ENCODE data around the gene YIPF2.

YIPF2 gene

GRCh38 chr19:10911579-10912363 lies 16.7 kb downstream of the YIPF2 start:
- CTCF ChIA-PET: interaction anchor here (1.0 kb wide), 1 partner anchor 30 kb away, joined by 3 read pairs; no protein-coding TSS in a partner anchor
- H3K36me3 ChIP-seq (ENCODE audit: control insufficient read depth in 4 of 4, insufficient read depth in 4 of 4, low read length in 3 of 4): peaks cover 7 to 70% (median 42%) of the 10 kb centered on the region in 4 experiments
- WGBS (ENCODE audit: insufficient coverage): 99% methylated on average over 30 of the region's 31 CpGs

GRCh38 chr19:10908380-10908960 lies 20.0 kb downstream of the YIPF2 start:
- CTCF ChIA-PET: no interaction called here
- POLR2A ChIA-PET: no interaction called here
- Histone ChIP-seq H3K36me3 (ENCODE audit: control insufficient read depth in 4 of 4, insufficient read depth in 4 of 4, low read length in 3 of 4) (peaks cover 0 to 43% (median 28%) of the 10 kb centered on the region in 4 experiments), H3K4me3 (ENCODE audit: control insufficient read depth in 1 of 7, extremely low read depth in 1 of 7, insufficient read depth in 4 of 7, low read depth in 2 of 7, low read length in 6 of 7) (no peak overlapping the region), H3K4me1 (ENCODE audit: control extremely low read depth in 1 of 4, control insufficient read depth in 4 of 4, insufficient read depth in 4 of 4, low read length in 3 of 4) (no peaks in the 10 kb centered on the region), H3K27me3 (replicated peaks in 2 of 5; ENCODE audit: control insufficient read depth in 4 of 5, insufficient read depth in 5 of 5, low read length in 4 of 5) (no peaks in the 10 kb centered on the region), H3K27ac (ENCODE audit: insufficient read depth in 1 of 2, low read depth in 1 of 2, low read length in 2 of 2, poor library complexity in 1 of 2, severe bottlenecking in 2 of 2) (no peak overlapping the region), H3K9me3 (ENCODE audit: control extremely low read depth in 1 of 5, control insufficient read depth in 4 of 5, insufficient read depth in 2 of 5, low read depth in 1 of 5, low read length in 4 of 5) (no peaks in the 10 kb centered on the region)
- no peak for DNase-seq
- WGBS (ENCODE audit: insufficient coverage): 99% methylated on average over 17 of the region's 17 CpGs

More at GRCh38 chr19:10911579-10912363, 16.7 kb downstream of the YIPF2 start:
- no peaks in the 10 kb centered on the region for H3K9me3 ChIP-seq (ENCODE audit: control extremely low read depth in 1 of 5, control insufficient read depth in 4 of 5, insufficient read depth in 2 of 5, low read depth in 1 of 5, low read length in 4 of 5)
- H3K4me1 ChIP-seq (ENCODE audit: control extremely low read depth in 1 of 4, control insufficient read depth in 4 of 4, insufficient read depth in 4 of 4, low read length in 3 of 4): no peaks in the 10 kb centered on the region
- no peak for DNase-seq
- no peak overlapping the region for H3K4me3 ChIP-seq (ENCODE audit: control insufficient read depth in 1 of 7, extremely low read depth in 1 of 7, insufficient read depth in 4 of 7, low read depth in 2 of 7, low read length in 6 of 7)
- no peaks in the 10 kb centered on the region for H3K27me3 ChIP-seq (replicated peaks in 2 of 5; ENCODE audit: control insufficient read depth in 4 of 5, insufficient read depth in 5 of 5, low read length in 4 of 5)
- H3K27ac ChIP-seq (ENCODE audit: insufficient read depth in 1 of 2, low read depth in 1 of 2, low read length in 2 of 2, poor library complexity in 1 of 2, severe bottlenecking in 2 of 2): no peak overlapping the region
- POLR2A ChIA-PET: no interaction called here

GRCh38 chr19:10907925-10908324 lies 20.5 kb downstream of the YIPF2 start:
- 95% methylated on average over 11 of the region's 14 CpGs for WGBS (ENCODE audit: insufficient coverage)
- H3K27me3 ChIP-seq (replicated peaks in 2 of 5; ENCODE audit: control insufficient read depth in 4 of 5, insufficient read depth in 5 of 5, low read length in 4 of 5): no peaks in the 10 kb centered on the region
- H3K27ac ChIP-seq (ENCODE audit: insufficient read depth in 1 of 2, low read depth in 1 of 2, low read length in 2 of 2, poor library complexity in 1 of 2, severe bottlenecking in 2 of 2): no peak overlapping the region
- peaks cover 0 to 42% (median 28%) of the 10 kb centered on the region in 4 experiments for H3K36me3 ChIP-seq (ENCODE audit: control insufficient read depth in 4 of 4, insufficient read depth in 4 of 4, low read length in 3 of 4)
- H3K4me1 ChIP-seq (ENCODE audit: control extremely low read depth in 1 of 4, control insufficient read depth in 4 of 4, insufficient read depth in 4 of 4, low read length in 3 of 4): no peaks in the 10 kb centered on the region
- no peak overlapping the region for H3K4me3 ChIP-seq (ENCODE audit: control insufficient read depth in 1 of 7, extremely low read depth in 1 of 7, insufficient read depth in 4 of 7, low read depth in 2 of 7, low read length in 6 of 7)
- CTCF ChIA-PET: no interaction called here
- POLR2A ChIA-PET: no interaction called here
- peaks cover 0 to 3% (median 1%) of the 10 kb centered on the region in 5 experiments for H3K9me3 ChIP-seq (ENCODE audit: control extremely low read depth in 1 of 5, control insufficient read depth in 4 of 5, insufficient read depth in 2 of 5, low read depth in 1 of 5, low read length in 4 of 5)
- no peak for DNase-seq

- POLR2A ChIA-PET: no interaction called here
- Histone ChIP-seq H3K27me3 (replicated peaks in 2 of 5; ENCODE audit: control insufficient read depth in 4 of 5, insufficient read depth in 5 of 5, low read length in 4 of 5) (no peaks in the 10 kb centered on the region), H3K4me3 (ENCODE audit: control insufficient read depth in 1 of 7, extremely low read depth in 1 of 7, insufficient read depth in 4 of 7, low read depth in 2 of 7, low read length in 6 of 7) (no peak overlapping the region), H3K27ac (ENCODE audit: insufficient read depth in 1 of 2, low read depth in 1 of 2, low read length in 2 of 2, poor library complexity in 1 of 2, severe bottlenecking in 2 of 2) (no peak overlapping the region), H3K9me3 (ENCODE audit: control extremely low read depth in 1 of 5, control insufficient read depth in 4 of 5, insufficient read depth in 2 of 5, low read depth in 1 of 5, low read length in 4 of 5) (peaks cover 0 to 5% (median 3%) of the 10 kb centered on the region in 5 experiments), H3K4me1 (ENCODE audit: control extremely low read depth in 1 of 4, control insufficient read depth in 4 of 4, insufficient read depth in 4 of 4, low read length in 3 of 4) (peaks cover 0 to 15% (median under 1%) of the 10 kb centered on the region in 4 experiments), H3K36me3 (ENCODE audit: control insufficient read depth in 4 of 4, insufficient read depth in 4 of 4, low read length in 3 of 4) (peaks cover 0 to 2% (median 0%) of the 10 kb centered on the region in 4 experiments)
- WGBS (ENCODE audit: insufficient coverage): 90% methylated on average over 10 of the region's 10 CpGs
- CTCF ChIA-PET: interaction anchor here (1.3 kb wide), 1 partner anchor 21 kb away, joined by 3 read pairs; no protein-coding TSS in a partner anchor
- DNase-seq: peak in 2 of 3 donors; percentile 9 to 39
Observed at GRCh38 chr19:10899151-10899653, 29.2 kb downstream of the YIPF2 start.

- H3K9me3 ChIP-seq (ENCODE audit: control extremely low read depth in 1 of 5, control insufficient read depth in 4 of 5, insufficient read depth in 2 of 5, low read depth in 1 of 5, low read length in 4 of 5): peaks cover 0 to 5% (median 3%) of the 10 kb centered on the region in 5 experiments
- H3K4me1 ChIP-seq (ENCODE audit: control extremely low read depth in 1 of 4, control insufficient read depth in 4 of 4, insufficient read depth in 4 of 4, low read length in 3 of 4): peaks cover 0 to 15% (median under 1%) of the 10 kb centered on the region in 4 experiments
- WGBS (ENCODE audit: insufficient coverage): 93% methylated on average over 4 of the region's 10 CpGs
- H3K4me3 ChIP-seq (ENCODE audit: control insufficient read depth in 1 of 7, extremely low read depth in 1 of 7, insufficient read depth in 4 of 7, low read depth in 2 of 7, low read length in 6 of 7): no peak overlapping the region
- H3K36me3 ChIP-seq (ENCODE audit: control insufficient read depth in 4 of 4, insufficient read depth in 4 of 4, low read length in 3 of 4): peaks cover 0 to 2% (median 0%) of the 10 kb centered on the region in 4 experiments
- DNase-seq: no peak
- POLR2A ChIA-PET: no interaction called here
- no peaks in the 10 kb centered on the region for H3K27me3 ChIP-seq (replicated peaks in 2 of 5; ENCODE audit: control insufficient read depth in 4 of 5, insufficient read depth in 5 of 5, low read length in 4 of 5)
- CTCF ChIA-PET: interaction anchor here (0.6 kb wide), 1 partner anchor 190 kb away, joined by 3 read pairs; no protein-coding TSS in a partner anchor
- no peak overlapping the region for H3K27ac ChIP-seq (ENCODE audit: insufficient read depth in 1 of 2, low read depth in 1 of 2, low read length in 2 of 2, poor library complexity in 1 of 2, severe bottlenecking in 2 of 2)
Observed at GRCh38 chr19:10898633-10899032, 29.8 kb downstream of the YIPF2 start.

- POLR2A ChIA-PET: no interaction called here
- 82% methylated on average over 7 of the region's 7 CpGs for WGBS (ENCODE audit: insufficient coverage)
Observed at GRCh38 chr19:10896851-10897526, 31.4 kb downstream of the YIPF2 start.

More at GRCh38 chr19:10896851-10897526, 31.4 kb downstream of the YIPF2 start:
- CTCF ChIA-PET: no interaction called here
- Histone ChIP-seq H3K9me3 (ENCODE audit: control extremely low read depth in 1 of 5, control insufficient read depth in 4 of 5, insufficient read depth in 2 of 5, low read depth in 1 of 5, low read length in 4 of 5) (no peaks in the 10 kb centered on the region), H3K27ac (ENCODE audit: insufficient read depth in 1 of 2, low read depth in 1 of 2, low read length in 2 of 2, poor library complexity in 1 of 2, severe bottlenecking in 2 of 2) (no peak overlapping the region), H3K4me1 (ENCODE audit: control extremely low read depth in 1 of 4, control insufficient read depth in 4 of 4, insufficient read depth in 4 of 4, low read length in 3 of 4) (peaks cover 0 to 15% (median under 1%) of the 10 kb centered on the region in 4 experiments), H3K4me3 (ENCODE audit: control insufficient read depth in 1 of 7, extremely low read depth in 1 of 7, insufficient read depth in 4 of 7, low read depth in 2 of 7, low read length in 6 of 7) (no peak overlapping the region), H3K27me3 (replicated peaks in 2 of 5; ENCODE audit: control insufficient read depth in 4 of 5, insufficient read depth in 5 of 5, low read length in 4 of 5) (no peaks in the 10 kb centered on the region), H3K36me3 (ENCODE audit: control insufficient read depth in 4 of 4, insufficient read depth in 4 of 4, low read length in 3 of 4) (peaks cover 0 to 2% (median 0%) of the 10 kb centered on the region in 4 experiments)
- DNase-seq: peak in 2 of 3 donors; percentile 29 to 36

All from common myeloid progenitor, CD34-positive (primary cell).